ENCODE results near the gene JDP2. TPM values are rescaled to one million over a fixed set of nuclear protein-coding genes. Genes with fewer than 3 reads are reported as not detected.
A peak's percentile ranks its signal among the peaks of the same experiment; 100 is the strongest.

Gene JDP2
- total RNA-seq, 1 experiment from 2014 or later: 23.3 TPM

GRCh38 chr14:75442166-75442565, 14.3 kb downstream of the JDP2 start (continued):
- TF ChIP-seq USF1 (CRISPR knock-in tag; IDR thresholded peaks at IDR 0.05): no peak
- TF ChIP-seq NFATC4 (CRISPR knock-in tag; IDR thresholded peaks at IDR 0.05): no peak
- TF ChIP-seq SMAD3 (CRISPR knock-in tag; IDR thresholded peaks at IDR 0.05; ENCODE audit: borderline replicate concordance): no peak
- no peak for TF ChIP-seq ELF4 (CRISPR knock-in tag; IDR thresholded peaks at IDR 0.05; ENCODE audit: low read depth)
- no peak for TF ChIP-seq ZNF232 (CRISPR knock-in tag; IDR thresholded peaks at IDR 0.05)
- no peak for TF ChIP-seq ZNF281 (CRISPR knock-in tag; IDR thresholded peaks at IDR 0.05)
- TF ChIP-seq IRF2 (CRISPR knock-in tag; IDR thresholded peaks at IDR 0.05; ENCODE audit: borderline replicate concordance, low read depth): no peak
- TF ChIP-seq OVOL2 (CRISPR knock-in tag; IDR thresholded peaks at IDR 0.05; ENCODE audit: borderline replicate concordance): no peak
- no peak for TF ChIP-seq TP53 (CRISPR knock-in tag; IDR thresholded peaks at IDR 0.05)

- ATAC-seq: no peak
- Mint-ChIP-seq H3K36me3 (peaks cover 9% of the 10 kb centered on the region), H3K4me3 (no peak overlapping the region), H3K9me3 (no peaks in the 10 kb centered on the region), H3K4me1 (peaks cover 38% of the 10 kb centered on the region), H3K27me3 (ENCODE audit: low read depth) (no peaks in the 10 kb centered on the region), H3K27ac (peak overlapping the region; percentile 71; the same call in 1 of the 2 replicates)
- DNase-seq (ENCODE audit: low spot score): no peak
- CTCF ChIA-PET: interaction anchor here (1.2 to 1.4 kb wide), 2 partner anchors 11 to 139 kb away, joined by 3 to 5 read pairs; no protein-coding TSS in a partner anchor
- TF ChIP-seq IRF2 (CRISPR knock-in tag; IDR thresholded peaks at IDR 0.05; ENCODE audit: borderline replicate concordance, low read depth): no peak
- TF ChIP-seq E2F5 (CRISPR knock-in tag; IDR thresholded peaks at IDR 0.05): no peak
- no peak for TF ChIP-seq SMAD4 (CRISPR knock-in tag; IDR thresholded peaks at IDR 0.05)
- no peak for TF ChIP-seq OVOL2 (CRISPR knock-in tag; IDR thresholded peaks at IDR 0.05; ENCODE audit: borderline replicate concordance)
- no peak for TF ChIP-seq ZNF121 (CRISPR knock-in tag; IDR thresholded peaks at IDR 0.05)
- TF ChIP-seq ZMAT4 (CRISPR knock-in tag; IDR thresholded peaks at IDR 0.05): no peak
- TF ChIP-seq MAX (CRISPR knock-in tag; IDR thresholded peaks at IDR 0.05): no peak
- TF ChIP-seq SP1 (CRISPR knock-in tag; conservative IDR thresholded peaks at IDR 0.05): no peak
- TF ChIP-seq NR3C1 (CRISPR knock-in tag; conservative IDR thresholded peaks at IDR 0.05; ENCODE audit: low read depth): no peak
- no peak for TF ChIP-seq CDX4 (CRISPR knock-in tag; IDR thresholded peaks at IDR 0.05; ENCODE audit: borderline replicate concordance)
- no peak for TF ChIP-seq JUN (CRISPR knock-in tag; IDR thresholded peaks at IDR 0.05)
- TF ChIP-seq ZBTB21 (CRISPR knock-in tag; IDR thresholded peaks at IDR 0.05; ENCODE audit: borderline replicate concordance): no peak
- TF ChIP-seq ZNF671 (CRISPR knock-in tag; IDR thresholded peaks at IDR 0.05): no peak
- POLR2A ChIA-PET: interaction anchor here (1.0 to 1.7 kb wide), 2 partner anchors 11 to 12 kb away, joined by 4 to 5 read pairs; no protein-coding TSS in a partner anchor
Observed at GRCh38 chr14:75442642-75443041, 14.8 kb downstream of the JDP2 start.
